Fibroblast of peridontal ligament (primary cell): ENCODE measurements around the gene FIGN.

Experiments
- DNase-seq: peaks from one replicate; pipeline ENCODE4 v3.0.0-alpha.2; 2010; ENCODE audit errors: extremely low read depth

The FIGN gene

DNA sequence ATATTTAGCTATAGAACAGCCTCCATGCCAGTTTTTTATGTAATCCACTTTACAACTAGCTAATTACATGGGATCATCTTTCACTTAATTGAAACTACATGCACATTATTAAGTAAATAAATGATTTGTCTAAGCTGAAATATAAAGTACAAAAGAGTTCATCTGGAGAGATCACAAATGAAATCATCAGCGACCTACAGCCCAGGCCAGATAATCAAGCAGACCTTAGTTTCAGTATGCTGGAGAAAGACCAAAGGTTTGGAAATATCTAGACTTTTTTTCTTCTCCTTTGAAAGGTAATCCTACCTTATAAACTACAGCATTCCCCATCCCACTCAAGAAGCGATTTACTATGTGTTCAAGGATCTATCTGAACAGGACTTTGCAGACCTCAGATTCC is 26.5 kb downstream of the FIGN start:
- DNase-seq, result no peak

DNA sequence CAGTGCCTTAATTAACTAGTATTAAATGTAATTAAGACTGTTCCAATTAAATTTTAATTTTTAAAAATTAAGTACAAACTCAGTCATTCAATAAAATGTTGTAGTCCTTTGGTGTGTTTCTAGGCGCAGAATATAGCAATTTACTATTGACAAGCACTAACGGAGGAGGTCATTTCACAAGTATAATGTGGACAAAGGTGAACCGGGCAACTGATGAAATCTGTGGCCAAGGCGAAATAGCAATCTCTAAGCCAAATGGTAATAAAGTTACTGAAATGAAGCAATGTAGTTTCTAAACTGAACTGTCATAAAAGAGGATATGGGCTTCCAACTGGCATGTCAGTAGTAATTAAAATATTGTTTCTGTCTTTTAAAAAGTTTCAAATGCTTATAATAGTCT is 27.5 kb downstream of the FIGN start:
- no peak for DNase-seq

GRCh38 chr2:163703386-163703785 is 32.4 kb downstream of the FIGN start:
- DNase-seq, result no peak

DNA sequence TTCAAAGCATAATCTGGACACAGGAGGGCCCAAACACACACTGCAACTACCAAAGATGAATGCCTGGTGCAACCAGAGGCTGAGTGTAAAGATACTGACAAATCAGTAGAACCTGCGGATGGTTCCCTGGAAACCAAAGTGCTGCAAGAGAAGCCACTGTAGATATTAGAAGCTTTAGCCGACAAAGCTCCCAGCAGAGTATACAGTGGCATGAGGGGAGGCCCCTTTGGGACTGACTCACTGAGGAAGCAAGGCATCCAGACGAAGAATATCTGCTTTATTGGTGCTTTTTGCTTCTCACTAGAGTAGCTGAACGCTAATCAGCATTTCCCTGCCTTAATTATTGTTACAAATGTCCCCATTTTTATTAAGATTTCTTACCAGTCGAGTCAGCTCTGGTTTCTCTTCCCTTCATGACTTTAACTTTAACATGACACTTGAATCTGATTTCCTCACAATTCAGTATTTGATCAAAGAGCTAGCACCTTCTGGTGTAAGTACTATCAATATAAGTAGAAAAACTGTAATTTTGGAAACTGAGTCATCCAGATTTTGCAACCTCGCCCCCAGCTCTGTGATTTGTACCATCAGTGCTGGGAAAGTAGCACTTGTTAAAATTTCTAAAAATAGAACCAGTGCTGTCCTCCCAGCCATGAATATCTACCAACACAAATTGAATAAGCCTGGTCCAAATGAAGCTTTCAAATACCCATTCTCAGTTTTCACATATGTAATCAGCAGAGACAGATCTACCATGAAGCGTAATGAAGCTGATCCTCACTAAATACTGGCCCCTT is 34.2 kb downstream of the FIGN start:
- DNase-seq, result no peak

GRCh38 chr2:163698857-163699256 is 37.0 kb downstream of the FIGN start:
- no peak for DNase-seq

DNA sequence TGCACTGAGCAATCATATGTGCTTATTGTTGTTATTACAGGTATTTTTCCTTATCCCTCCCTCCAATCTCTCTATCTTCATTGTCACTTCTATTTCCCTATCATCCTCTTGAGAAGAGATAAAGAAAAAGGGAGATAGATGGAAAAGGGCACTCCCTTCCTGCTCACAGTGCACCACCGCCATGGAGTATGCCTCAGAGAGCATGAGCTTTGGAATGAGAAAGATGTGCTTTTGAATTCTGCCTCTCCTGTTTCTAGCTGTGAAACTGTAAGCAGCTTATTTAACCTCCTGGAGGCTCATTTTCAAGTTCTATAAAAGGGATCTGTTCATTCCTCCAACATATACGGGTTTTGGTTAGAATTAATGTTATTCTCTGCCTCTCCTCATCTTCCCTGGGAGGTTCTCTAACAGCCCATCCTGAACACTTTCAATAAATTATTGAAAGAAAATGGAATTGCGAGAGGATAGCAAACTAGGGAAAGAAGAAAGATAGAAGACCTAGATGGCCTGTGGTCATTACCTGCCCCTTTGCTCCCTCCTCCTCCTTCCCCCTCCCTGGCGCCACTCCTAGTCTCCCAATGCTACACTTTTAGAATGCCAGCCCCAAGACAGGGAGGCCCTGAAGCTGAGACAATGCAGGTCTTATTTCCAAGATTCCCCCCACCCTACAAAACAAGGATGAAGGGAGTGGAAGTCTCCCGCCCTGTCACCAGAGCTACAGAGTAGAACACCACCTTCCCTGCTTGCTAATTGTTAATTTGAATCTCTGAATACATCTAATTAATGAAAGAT is 37.8 kb downstream of the FIGN start:
- no peak for DNase-seq

- DNase-seq, result no peak
These were observed 38.4 kb downstream of the FIGN start for GRCh38 chr2:163697429-163697828.

DNA sequence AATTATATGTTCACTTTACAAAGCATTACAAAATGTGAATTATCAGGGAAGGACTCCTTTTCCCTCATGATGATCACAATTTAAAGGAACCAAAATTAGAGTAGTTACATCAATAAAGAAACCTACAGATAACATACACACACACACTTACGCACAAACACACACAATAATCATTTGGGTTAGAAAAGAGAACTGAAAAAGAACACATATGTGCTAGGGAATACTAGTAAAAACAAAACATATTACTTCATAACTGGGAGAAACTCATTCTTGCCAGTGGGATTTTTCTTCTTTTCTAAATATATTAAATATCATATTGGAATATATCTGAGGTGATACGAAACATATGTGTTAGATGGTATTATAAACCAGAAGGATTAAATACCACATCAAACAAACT is 42.3 kb downstream of the FIGN start:
- DNase-seq, result no peak

DNA sequence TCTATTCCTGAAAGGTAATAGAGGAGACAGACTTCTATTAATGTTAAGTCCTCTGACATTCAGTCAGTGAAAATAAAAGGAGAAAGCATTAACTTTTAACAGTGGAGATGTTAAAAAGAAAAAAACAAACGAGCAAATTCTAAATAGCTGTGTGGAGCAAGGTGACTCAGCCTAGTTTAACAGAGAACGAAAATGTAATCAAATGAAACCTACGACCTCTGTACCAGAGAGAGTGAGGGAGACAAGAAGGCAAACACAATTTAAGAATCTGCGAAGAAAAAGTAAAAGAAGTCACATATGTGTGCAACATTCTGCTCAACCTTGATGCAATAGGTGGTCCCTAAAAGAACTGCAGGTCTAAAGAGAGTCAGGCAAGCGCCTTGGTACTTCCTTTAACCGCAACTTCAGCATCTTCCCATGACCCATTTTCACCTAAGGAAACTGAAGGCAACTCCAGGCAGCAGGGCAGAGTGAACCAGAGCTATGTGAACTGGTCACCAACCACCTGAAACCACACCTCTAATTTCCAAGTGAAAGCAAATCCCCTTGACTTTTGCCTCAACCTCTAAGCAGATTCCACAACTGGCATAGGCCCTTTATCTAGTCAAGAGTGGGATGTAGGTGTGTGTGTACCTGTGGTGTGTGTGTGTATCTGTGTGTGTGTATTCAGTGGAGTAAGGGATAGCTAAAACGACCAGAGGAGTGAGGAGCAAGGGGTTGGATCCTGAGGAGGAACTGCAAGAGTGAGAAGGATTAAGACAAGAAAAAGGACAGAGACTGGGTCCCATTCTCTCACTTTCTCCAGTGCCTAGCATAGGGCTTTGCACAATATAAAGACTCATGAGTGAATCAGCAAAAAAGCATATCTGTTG is 43.0 kb downstream of the FIGN start:
- no peak for DNase-seq

DNA sequence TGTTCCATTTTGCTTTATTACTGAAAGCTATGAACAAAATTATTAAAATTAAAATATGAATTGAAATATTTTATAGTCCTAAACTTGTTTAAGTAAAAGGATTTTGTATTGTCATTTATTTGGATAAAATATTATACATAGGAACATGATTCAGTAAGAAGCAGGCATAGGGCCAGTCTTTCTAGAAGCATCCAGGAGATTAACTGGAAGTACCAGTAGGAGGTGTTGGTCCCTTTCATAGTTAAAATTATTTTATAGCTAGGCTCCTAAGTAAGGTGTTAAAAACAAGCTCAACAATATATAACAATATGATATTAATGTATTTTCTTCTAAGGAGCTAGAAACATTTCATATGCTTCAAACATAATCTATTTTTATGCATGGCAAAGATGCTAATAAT is 43.7 kb downstream of the FIGN start:
- DNase-seq, result no peak

DNA sequence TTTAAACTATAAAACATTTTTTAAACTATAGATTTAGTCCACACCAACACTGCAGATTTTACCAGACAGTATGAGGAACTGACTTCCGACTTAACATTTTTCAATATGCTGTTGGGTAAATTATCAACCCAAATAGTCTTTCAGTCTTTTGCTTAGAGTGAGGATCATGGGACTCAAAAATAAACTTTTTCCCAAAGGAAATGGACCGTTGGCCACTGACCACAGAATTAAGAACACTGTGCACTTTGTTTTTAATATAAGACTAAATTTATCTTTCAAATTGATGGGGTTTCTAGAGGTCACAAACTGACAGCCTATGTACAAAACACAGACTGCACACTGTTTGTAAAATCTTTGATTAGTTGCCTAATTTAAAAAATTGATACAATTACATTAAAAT is 44.9 kb downstream of the FIGN start:
- no peak for DNase-seq

DNA sequence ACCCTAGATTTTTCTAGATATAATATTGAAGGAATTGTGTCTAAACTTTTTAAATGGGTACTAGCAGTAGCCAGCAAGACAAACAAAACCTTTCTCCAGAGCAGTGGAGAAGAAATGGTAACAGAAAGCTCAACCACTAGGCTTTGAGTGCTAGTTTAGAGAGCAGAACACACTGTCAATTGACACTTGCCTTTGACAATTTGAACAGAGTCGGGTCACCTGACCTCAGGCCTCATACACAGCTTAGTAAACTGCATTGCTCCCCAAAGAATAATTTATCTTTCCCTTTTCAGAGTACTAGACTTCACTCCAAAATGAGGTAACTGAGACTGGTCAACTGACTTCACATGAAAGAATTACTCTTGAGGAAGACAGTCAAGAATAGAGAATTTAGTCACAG is 48.6 kb downstream of the FIGN start:
- no peak for DNase-seq

- no peak for DNase-seq
These were observed 49.5 kb downstream of the FIGN start for GRCh38 chr2:163686289-163686688.

DNA sequence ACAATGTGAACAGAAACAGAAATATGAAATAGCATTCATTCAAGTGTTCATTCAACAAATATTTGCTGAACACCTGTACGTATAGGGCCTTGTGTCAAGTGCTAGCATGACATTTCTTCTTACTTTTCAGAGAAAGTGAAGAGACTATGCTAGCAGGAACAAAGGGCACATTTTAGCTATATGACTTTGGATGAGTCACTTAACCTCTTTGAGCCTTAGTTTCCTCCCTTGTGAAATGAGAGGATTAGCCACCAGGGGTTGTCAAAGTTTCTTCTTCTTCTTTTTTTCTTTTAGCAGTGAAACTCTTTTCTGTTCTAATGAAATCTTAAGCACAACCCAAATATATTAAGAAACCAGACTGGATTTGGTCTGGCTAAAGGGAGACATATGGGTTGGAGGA is 53.1 kb downstream of the FIGN start:
- DNase-seq, result peak; percentile 34

- DNase-seq, result peak; percentile 51
These were observed 54.1 kb downstream of the FIGN start for GRCh38 chr2:163681745-163682144.

DNA sequence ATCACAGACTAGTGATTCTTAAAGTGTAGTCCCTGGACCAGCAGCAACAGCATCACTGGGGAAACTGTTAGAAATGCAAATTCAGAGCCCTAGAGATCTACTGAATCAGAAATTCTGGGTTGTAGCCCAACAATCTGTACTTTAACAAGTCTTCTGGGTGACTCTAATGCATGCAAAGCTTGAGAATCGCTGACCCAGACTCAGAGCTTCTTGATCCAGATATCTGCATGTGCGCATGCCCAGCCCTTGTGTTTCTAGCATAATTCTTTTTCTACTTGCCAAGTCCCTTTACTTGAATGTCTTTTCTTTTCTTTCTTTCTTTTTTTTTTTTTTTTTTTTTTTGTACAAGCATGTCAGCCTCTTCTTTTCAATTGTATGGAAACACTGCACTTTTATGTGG is 60.4 kb downstream of the FIGN start:
- DNase-seq, result no peak

- DNase-seq, result no peak
These were observed 62.3 kb downstream of the FIGN start for GRCh38 chr2:163673522-163673921.

- DNase-seq, result no peak
These were observed 64.9 kb downstream of the FIGN start for GRCh38 chr2:163670929-163671328.

DNA sequence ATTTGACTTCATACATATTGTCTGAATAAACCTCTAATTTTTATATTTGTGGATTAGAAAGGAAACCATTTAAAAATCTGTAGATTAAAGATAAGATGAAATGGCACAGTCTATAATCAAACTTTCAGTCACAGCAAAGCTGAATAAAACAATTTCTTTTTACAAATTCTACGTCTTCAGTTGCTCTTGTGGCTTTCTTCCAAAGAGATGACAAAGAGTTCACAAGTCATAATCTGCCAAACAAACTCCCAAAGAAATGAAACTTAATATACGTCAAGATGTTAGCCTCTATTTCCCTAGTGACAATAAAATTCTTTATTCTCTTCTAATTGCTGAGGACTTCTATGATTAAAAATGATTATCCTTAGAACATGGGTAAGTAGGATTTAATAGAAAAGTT is 66.3 kb downstream of the FIGN start:
- DNase-seq, result peak; percentile 48

DNA sequence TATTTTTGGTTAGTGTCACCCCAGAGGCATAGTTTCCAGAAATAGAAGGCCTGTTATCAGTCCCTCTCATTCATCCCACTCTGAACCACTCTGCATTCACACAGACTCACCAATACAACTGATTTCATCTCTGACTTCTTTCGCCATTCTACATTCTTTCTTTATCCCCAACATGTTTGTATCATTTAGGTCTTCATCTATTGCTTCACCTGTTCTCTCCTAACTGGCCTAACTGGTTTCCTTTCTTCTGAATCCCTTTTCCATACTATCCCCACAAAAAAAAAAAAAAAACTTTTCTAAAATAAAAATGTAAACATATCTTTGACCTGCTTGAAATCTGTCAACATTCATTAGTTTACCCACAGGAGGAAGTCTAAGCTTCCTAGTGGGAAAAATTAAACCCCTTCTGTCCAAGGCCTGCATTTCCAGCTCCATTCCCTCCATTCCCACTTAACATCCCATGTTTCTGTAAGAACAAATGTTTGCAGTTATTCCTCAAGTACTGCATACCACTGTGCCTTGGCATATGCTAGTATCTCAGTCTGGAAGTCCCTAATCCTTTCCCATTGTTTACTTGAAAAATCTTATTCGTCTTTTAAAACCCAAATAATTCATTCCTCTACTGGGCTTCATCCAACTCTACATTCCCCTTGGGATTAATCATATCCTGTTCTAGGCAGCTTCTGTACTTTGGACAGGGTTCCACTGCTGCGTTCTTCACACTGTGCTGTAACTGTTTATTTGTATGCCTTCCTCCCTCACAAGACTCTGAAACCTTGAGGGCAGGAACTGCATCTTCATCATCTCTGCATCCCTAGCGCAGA is 68.5 kb downstream of the FIGN start:
- DNase-seq, result peak; percentile 60

DNA sequence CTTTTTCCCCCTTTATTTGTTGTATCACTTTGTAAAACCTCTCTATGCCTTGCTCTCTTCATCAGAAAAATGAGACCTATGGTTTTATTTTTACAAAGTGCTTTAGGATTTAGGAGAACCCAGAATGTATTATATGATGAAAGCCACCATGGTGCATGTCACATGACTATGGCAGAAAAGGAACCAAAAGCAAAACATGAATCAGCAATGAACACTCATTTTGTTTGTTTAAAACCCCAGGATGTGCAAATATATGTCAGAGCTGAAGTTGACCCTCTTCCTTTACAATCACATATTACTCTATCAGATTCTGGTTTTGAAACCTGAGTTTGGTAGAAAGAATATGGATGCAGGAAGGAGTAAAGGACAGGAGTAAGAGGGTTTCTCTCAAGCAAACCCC is 70.0 kb downstream of the FIGN start:
- no peak for DNase-seq
